ENCODE measurements around the gene DGKI. TPM values are rescaled to one million over a fixed set of nuclear protein-coding genes. Genes with fewer than 3 reads are reported as not detected.

Gene DGKI
- total RNA-seq, 1 experiment from 2014 or later, result 0.41 TPM

- no TSS peak for BruUV-seq (replicated peaks)
- H3K9me3 ChIP-seq (ENCODE audit: insufficient read depth, low read depth), result no peaks in the 10 kb centered on the region
These were observed 383.9 kb downstream of the DGKI start for GRCh38 chr7:137462847-137463246.

GRCh38 chr7:137462074-137462715 is 384.6 kb downstream of the DGKI start:
- ChIA-PET POLR2A (ENCODE audit: unreplicated experiment) (interaction anchor here (0.5 kb wide), 1 partner anchor 17 kb away, joined by 7 read pairs; no protein-coding TSS in a partner anchor), CTCF (interaction anchor here (0.5 kb wide), 1 partner anchor 679 kb away, joined by 3 read pairs; no protein-coding TSS in a partner anchor)
- TF ChIP-seq CTCF (conservative IDR thresholded peaks at IDR 0.05) (no peak), EZH2 (IDR thresholded peaks at IDR 0.05; ENCODE audit: low read depth) (no peak)
- Histone ChIP-seq H3K4me1 (replicated peaks; ENCODE audit: insufficient read depth) (no peaks in the 10 kb centered on the region), H4K20me1 (ENCODE audit: insufficient read depth) (no peaks in the 10 kb centered on the region), H3K27me3 (ENCODE audit: insufficient read depth, low read depth) (no peaks in the 10 kb centered on the region), H3K36me3 (ENCODE audit: low read depth) (no peaks in the 10 kb centered on the region), H3K9me2 (ENCODE audit: insufficient read depth) (no peaks in the 10 kb centered on the region), H3K4me3 (no peak overlapping the region), H3F3A (ENCODE audit: insufficient read depth, low read depth) (no peaks in the 10 kb centered on the region), H3K79me2 (ENCODE audit: low read depth) (no peaks in the 10 kb centered on the region), H3K9me3 (ENCODE audit: insufficient read depth, low read depth) (no peaks in the 10 kb centered on the region), H2AFZ (no peak overlapping the region; the same call in 1 of the 2 replicates), H3K4me2 (no peak overlapping the region), H3K27ac (no peak overlapping the region)
- no peak for DNase-seq
- intact Hi-C loops (cut with micrococcal nuclease; ENCODE audit: unreplicated experiment), result no loop called here
- BruUV-seq (replicated peaks), result no TSS peak

More at GRCh38 chr7:137462847-137463246, 383.9 kb downstream of the DGKI start:
- POLR2A ChIA-PET (ENCODE audit: unreplicated experiment), result interaction anchor here (0.5 kb wide), 1 partner anchor 17 kb away, joined by 7 read pairs; no protein-coding TSS in a partner anchor
- intact Hi-C loops (cut with micrococcal nuclease; ENCODE audit: unreplicated experiment), result no loop called here
- Histone ChIP-seq H3K79me2 (ENCODE audit: low read depth) (no peaks in the 10 kb centered on the region), H4K20me1 (ENCODE audit: insufficient read depth) (no peaks in the 10 kb centered on the region), H3K4me2 (no peak overlapping the region), H3K36me3 (ENCODE audit: low read depth) (no peaks in the 10 kb centered on the region), H3K27me3 (ENCODE audit: insufficient read depth, low read depth) (no peaks in the 10 kb centered on the region), H3F3A (ENCODE audit: insufficient read depth, low read depth) (no peaks in the 10 kb centered on the region), H3K27ac (no peak overlapping the region), H3K4me3 (no peak overlapping the region), H3K9me2 (ENCODE audit: insufficient read depth) (no peaks in the 10 kb centered on the region), H3K4me1 (replicated peaks; ENCODE audit: insufficient read depth) (no peaks in the 10 kb centered on the region), H2AFZ (no peak overlapping the region)
- CTCF ChIA-PET, result no interaction called here
- DNase-seq, result no peak
- TF ChIP-seq EZH2 (IDR thresholded peaks at IDR 0.05; ENCODE audit: low read depth), result no peak
- TF ChIP-seq CTCF (conservative IDR thresholded peaks at IDR 0.05), result no peak

GRCh38 chr7:137458399-137458798 is 388.4 kb downstream of the DGKI start:
- Histone ChIP-seq H2AFZ (no peak overlapping the region), H3K4me1 (replicated peaks; ENCODE audit: insufficient read depth) (no peaks in the 10 kb centered on the region), H3K9me2 (ENCODE audit: insufficient read depth) (no peaks in the 10 kb centered on the region), H3K79me2 (ENCODE audit: low read depth) (no peaks in the 10 kb centered on the region), H4K20me1 (ENCODE audit: insufficient read depth) (no peaks in the 10 kb centered on the region), H3K36me3 (ENCODE audit: low read depth) (no peaks in the 10 kb centered on the region), H3K4me3 (no peak overlapping the region), H3K27ac (no peak overlapping the region), H3K4me2 (no peak overlapping the region), H3K27me3 (ENCODE audit: insufficient read depth, low read depth) (no peaks in the 10 kb centered on the region), H3F3A (ENCODE audit: insufficient read depth, low read depth) (no peaks in the 10 kb centered on the region), H3K9me3 (ENCODE audit: insufficient read depth, low read depth) (no peaks in the 10 kb centered on the region)
- ChIA-PET POLR2A (ENCODE audit: unreplicated experiment) (no interaction called here), CTCF (no interaction called here)
- intact Hi-C loops (cut with micrococcal nuclease; ENCODE audit: unreplicated experiment), result loop anchor here (10.0 kb wide), 1 partner anchor 1054 kb away; no protein-coding TSS in a partner anchor
- DNase-seq, result no peak
- BruUV-seq (replicated peaks), result no TSS peak
- no peak for TF ChIP-seq CTCF (conservative IDR thresholded peaks at IDR 0.05)
- TF ChIP-seq EZH2 (IDR thresholded peaks at IDR 0.05; ENCODE audit: low read depth), result no peak
